MM.1S (cell line): Measurements from ENCODE around the gene SMYD5.

ENCODE experiments used
- CTCF ChIP-seq: fragments of 300-600 bp; sonication (generic); IDR thresholded peaks from 2 replicates; pipeline ENCODE4 v1.5.1; 2016; ENCODE audit warnings: antibody characterized with exemption, low read length, mixed read lengths
- EZH2 ChIP-seq: fragments of 300-600 bp; sonication (generic); optimal IDR thresholded peaks from 2 replicates; pipeline ENCODE3; 2017; ENCODE audit warnings: low read depth, mild to moderate bottlenecking, antibody characterized with exemption, low read length, mixed read lengths
- EZH2phosphoT487 ChIP-seq: fragments of 300-600 bp; sonication (generic); IDR thresholded peaks from 2 replicates; pipeline ENCODE4 v1.6.1; 2018; ENCODE audit warnings: antibody characterized with exemption, low read length

GRCh38 chr2:73217826-73218225 lies 3.8 kb downstream of the SMYD5 start:
- TF ChIP-seq CTCF = no peak
- TF ChIP-seq EZH2 = no peak
- no peak for TF ChIP-seq EZH2phosphoT487
